Fibroblast of mammary gland (primary cell): ENCODE data around the gene DTX2.
"Not testable (repeated sequence)": the region's sequence is repeated elsewhere in the genome, so short reads cannot be mapped to it uniquely, and the experiment has no call there.

Source experiments
- DNase-seq: peaks from one replicate; pipeline ENCODE4 v3.0.0-alpha.2; 2010; ENCODE audit warnings: low read depth
- H3K4me3 ChIP-seq: 2 replicates; pipeline ENCODE4 v1.5.1; 2011; ENCODE audit warnings: low read depth, mild to moderate bottlenecking, low read length, moderate library complexity; ENCODE audit not compliant: control insufficient read depth
- CTCF ChIP-seq: conservative IDR thresholded peaks from 2 replicates; pipeline ENCODE4 v1.5.1; 2011; ENCODE audit warnings: low read depth, low read length, inconsistent platforms; ENCODE audit not compliant: control insufficient read depth, insufficient read depth

Gene DTX2

GRCh38 chr7:76512941-76513816 is 51.7 kb downstream of the DTX2 start:
- no peak overlapping the region for H3K4me3 ChIP-seq
- DNase-seq = peak; percentile 14
- peak; percentile 30 for TF ChIP-seq CTCF

- no peak overlapping the region for H3K4me3 ChIP-seq
- TF ChIP-seq CTCF = no peak
- no peak for DNase-seq
These were observed 52.6 kb downstream of the DTX2 start for GRCh38 chr7:76513817-76514799.

- DNase-seq = no peak
- no peak overlapping the region for H3K4me3 ChIP-seq
- TF ChIP-seq CTCF = no peak
These were observed 53.6 kb downstream of the DTX2 start for GRCh38 chr7:76514926-76515771.

- DNase-seq = peak; percentile 40
- peak; percentile 71 for TF ChIP-seq CTCF
- peak overlapping the region; percentile 6 for H3K4me3 ChIP-seq
These were observed 54.5 kb downstream of the DTX2 start for GRCh38 chr7:76515999-76516443.

- not testable (repeated sequence) for H3K4me3 ChIP-seq, DNase-seq
These were observed 55.4 kb downstream of the DTX2 start for GRCh38 chr7:76516932-76517331.

- not testable (repeated sequence) for H3K4me3 ChIP-seq, DNase-seq
These were observed 64.7 kb downstream of the DTX2 start for GRCh38 chr7:76526183-76526582.

GRCh38 chr7:76531643-76532042 is 70.1 kb downstream of the DTX2 start:
- H3K4me3 ChIP-seq, DNase-seq: not testable (repeated sequence)

- DNase-seq, H3K4me3 ChIP-seq: not testable (repeated sequence)
These were observed 81.7 kb downstream of the DTX2 start, which contains the start of gene SPDYE16 for GRCh38 chr7:76543197-76543596. Gene SPDYE16, minus strand, starts transcription at chr7:76543297. Its CDS starts 1,838 bp downstream, at chr7:76541459.

- peak; percentile 85 for DNase-seq
- H3K4me3 ChIP-seq = peak overlapping the region; percentile 65
These were observed 87.7 kb downstream of the DTX2 start for GRCh38 chr7:76549025-76549854.

GRCh38 chr7:76549855-76550248 is 88.3 kb downstream of the DTX2 start:
- H3K4me3 ChIP-seq = peak overlapping the region; percentile 65
- DNase-seq = not testable (repeated sequence)

- not testable (repeated sequence) for H3K4me3 ChIP-seq, DNase-seq
These were observed 90.5 kb downstream of the DTX2 start for GRCh38 chr7:76551992-76552391.
